ENCODE data around the gene TH. TPM values are rescaled to one million over a fixed set of nuclear protein-coding genes. Genes with fewer than 3 reads are reported as not detected.

TH gene
- total and polyA plus RNA-seq, 3 donors from 2014 or later: 1.1 to 2.0 (median 1.2) TPM

GRCh38 chr11:2218031-2218633 is 46.5 kb upstream of the TH start:
- Histone ChIP-seq H3K4me1 (peaks cover 6% of the 10 kb centered on the region), H3K4me3 (no peak overlapping the region), H3K27ac (no peak overlapping the region), H3K36me3 (ENCODE audit: low read depth, missing control alignments) (no peaks in the 10 kb centered on the region), H3K9me3 (no peaks in the 10 kb centered on the region), H3K27me3 (no peaks in the 10 kb centered on the region)
- DNase-seq: no peak
- WGBS, 2 donors: 79 to 91% methylated on average over 3 of the region's 3 CpGs
- intact Hi-C loops (cut with DNase I; ENCODE audit: low total_unique reads): no loop called here
- TF ChIP-seq CTCF (IDR thresholded peaks at IDR 0.05) (no peak), POLR2A (IDR thresholded peaks at IDR 0.05) (no peak)

GRCh38 chr11:2217211-2218030 is 45.8 kb upstream of the TH start:
- H3K4me1 ChIP-seq: peaks cover 9% of the 10 kb centered on the region
- DNase-seq: no peak
- WGBS, 2 donors: 87% methylated on average over 13 to 23 of the region's 23 CpGs
- H3K27me3 ChIP-seq: no peaks in the 10 kb centered on the region
- no peak overlapping the region for H3K27ac ChIP-seq
- H3K4me3 ChIP-seq: no peak overlapping the region
- intact Hi-C loops (cut with DNase I; ENCODE audit: low total_unique reads): no loop called here
- TF ChIP-seq POLR2A (IDR thresholded peaks at IDR 0.05) (no peak), CTCF (IDR thresholded peaks at IDR 0.05) (no peak)
- H3K9me3 ChIP-seq: no peaks in the 10 kb centered on the region
- no peaks in the 10 kb centered on the region for H3K36me3 ChIP-seq (ENCODE audit: low read depth, missing control alignments)

DNA sequence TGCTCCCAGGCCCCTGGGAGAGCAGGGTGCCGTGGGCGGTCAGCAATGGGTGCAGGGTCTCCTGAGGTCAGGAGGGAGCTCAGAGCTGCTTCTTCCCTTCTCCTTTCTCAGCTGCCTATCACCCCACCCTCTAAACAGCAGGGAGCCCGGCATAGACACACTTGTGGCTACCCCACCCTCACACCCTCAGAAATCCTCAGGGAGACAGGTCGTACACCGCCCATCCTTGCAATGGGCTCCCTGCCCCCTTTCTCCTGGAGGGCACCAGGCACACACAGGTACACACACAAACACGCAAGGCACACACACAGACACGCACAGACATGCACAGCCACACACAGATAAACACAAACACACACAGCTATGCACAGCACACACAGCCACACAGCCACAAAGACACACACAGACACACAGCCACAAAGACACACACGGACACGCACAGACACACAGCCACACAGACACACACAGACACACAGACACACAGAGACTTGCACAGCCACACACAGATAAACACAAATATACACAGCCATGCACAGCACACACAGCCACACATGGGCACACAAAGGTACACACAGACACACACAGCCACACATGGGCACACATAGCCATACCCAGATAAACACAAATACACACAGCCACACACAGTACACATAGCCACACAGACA is 44.9 kb upstream of the TH start:
- H3K4me3 ChIP-seq: no peak overlapping the region
- WGBS, 2 donors: 93 to 94% methylated on average over 8 to 9 of the region's 9 CpGs
- no peak for DNase-seq
- TF ChIP-seq POLR2A (IDR thresholded peaks at IDR 0.05) (no peak), CTCF (IDR thresholded peaks at IDR 0.05) (no peak)
- H3K9me3 ChIP-seq: no peaks in the 10 kb centered on the region
- H3K27me3 ChIP-seq: no peaks in the 10 kb centered on the region
- no peaks in the 10 kb centered on the region for H3K36me3 ChIP-seq (ENCODE audit: low read depth, missing control alignments)
- intact Hi-C loops (cut with DNase I; ENCODE audit: low total_unique reads): no loop called here
- H3K27ac ChIP-seq: no peak overlapping the region
- peaks cover 9% of the 10 kb centered on the region for H3K4me1 ChIP-seq

- DNase-seq: no peak
- TF ChIP-seq CTCF (IDR thresholded peaks at IDR 0.05): no peak
- no peak for TF ChIP-seq POLR2A (IDR thresholded peaks at IDR 0.05)
- no peak overlapping the region for H3K27ac ChIP-seq
- H3K4me3 ChIP-seq: no peak overlapping the region
- H3K4me1 ChIP-seq: peaks cover 9% of the 10 kb centered on the region
- intact Hi-C loops (cut with DNase I; ENCODE audit: low total_unique reads): no loop called here
- H3K27me3 ChIP-seq: no peaks in the 10 kb centered on the region
- H3K9me3 ChIP-seq: no peaks in the 10 kb centered on the region
- no peaks in the 10 kb centered on the region for H3K36me3 ChIP-seq (ENCODE audit: low read depth, missing control alignments)
- WGBS, 2 donors: 94 to 95% methylated on average over 26 to 34 of the region's 34 CpGs
Observed at GRCh38 chr11:2215561-2216399, 44.2 kb upstream of the TH start.
